Nephron (organoid): ENCODE measurements around the gene LBHD2.

Experiments used
- H3K27ac Mint-ChIP-seq, 3 experiments: 2 replicates each; pipeline ENCODE4 v1.8.0; 2020; ENCODE audit warnings: mixed read lengths in 3 of 3, mild to moderate bottlenecking in 2 of 3, moderate library complexity in 1 of 3
- H3K27me3 Mint-ChIP-seq: 2 replicates; pipeline ENCODE4 v1.8.0; 2021; ENCODE audit warnings: low read depth, mild to moderate bottlenecking, moderate library complexity, mixed read lengths
- H3K36me3 Mint-ChIP-seq: 2 replicates; pipeline ENCODE4 v1.8.0; 2020; ENCODE audit warnings: low read depth, mixed read lengths
- H3K4me1 Mint-ChIP-seq: 2 replicates; pipeline ENCODE4 v1.8.0; 2020; ENCODE audit warnings: mixed read lengths
- H3K4me3 Mint-ChIP-seq, 3 experiments: 2 replicates each; pipeline ENCODE4 v1.8.0; 2020; ENCODE audit warnings: mild to moderate bottlenecking in 3 of 3, mixed read lengths in 3 of 3, moderate library complexity in 2 of 3
- H3K9me3 Mint-ChIP-seq: 2 replicates; pipeline ENCODE4 v1.8.0; 2020; ENCODE audit warnings: mixed read lengths
- TF ChIP-seq, protein P1 (sequence below), 3 experiments: fragments of 200-600 bp; sonication (generic); IDR thresholded peaks; one replicate each; pipeline ENCODE4 v1.5.0; 2021; ENCODE audit warnings: antibody characterized with exemption in 3 of 3; ENCODE audit not compliant: unreplicated experiment in 3 of 3

The LBHD2 gene

GRCh38 chr14:103058164-103059055 lies 25.6 kb upstream of the LBHD2 start:
- TF ChIP-seq, protein P1, sequence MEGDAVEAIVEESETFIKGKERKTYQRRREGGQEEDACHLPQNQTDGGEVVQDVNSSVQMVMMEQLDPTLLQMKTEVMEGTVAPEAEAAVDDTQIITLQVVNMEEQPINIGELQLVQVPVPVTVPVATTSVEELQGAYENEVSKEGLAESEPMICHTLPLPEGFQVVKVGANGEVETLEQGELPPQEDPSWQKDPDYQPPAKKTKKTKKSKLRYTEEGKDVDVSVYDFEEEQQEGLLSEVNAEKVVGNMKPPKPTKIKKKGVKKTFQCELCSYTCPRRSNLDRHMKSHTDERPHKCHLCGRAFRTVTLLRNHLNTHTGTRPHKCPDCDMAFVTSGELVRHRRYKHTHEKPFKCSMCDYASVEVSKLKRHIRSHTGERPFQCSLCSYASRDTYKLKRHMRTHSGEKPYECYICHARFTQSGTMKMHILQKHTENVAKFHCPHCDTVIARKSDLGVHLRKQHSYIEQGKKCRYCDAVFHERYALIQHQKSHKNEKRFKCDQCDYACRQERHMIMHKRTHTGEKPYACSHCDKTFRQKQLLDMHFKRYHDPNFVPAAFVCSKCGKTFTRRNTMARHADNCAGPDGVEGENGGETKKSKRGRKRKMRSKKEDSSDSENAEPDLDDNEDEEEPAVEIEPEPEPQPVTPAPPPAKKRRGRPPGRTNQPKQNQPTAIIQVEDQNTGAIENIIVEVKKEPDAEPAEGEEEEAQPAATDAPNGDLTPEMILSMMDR (IDR thresholded peaks at IDR 0.05; ENCODE audit: unreplicated experiment in 3 of 3), result no peak
- Mint-ChIP-seq H3K4me3 (peak overlapping the region; percentile 86 to 92 (median 90)), H3K4me1 (peaks cover 43% of the 10 kb centered on the region), H3K27me3 (no peaks in the 10 kb centered on the region), H3K36me3 (no peaks in the 10 kb centered on the region), H3K9me3 (no peaks in the 10 kb centered on the region), H3K27ac (peak overlapping the region; percentile 51 to 78 (median 76))

- Mint-ChIP-seq H3K4me1 (peaks cover 38% of the 10 kb centered on the region), H3K27me3 (peaks cover under 1% of the 10 kb centered on the region), H3K4me3 (peak overlapping the region; percentile 58 to 92 (median 86)), H3K9me3 (no peaks in the 10 kb centered on the region), H3K27ac (no peak overlapping the region), H3K36me3 (no peaks in the 10 kb centered on the region)
- TF ChIP-seq, protein P1 (IDR thresholded peaks at IDR 0.05; ENCODE audit: unreplicated experiment in 3 of 3), result no peak
These were observed 24.5 kb upstream of the LBHD2 start for GRCh38 chr14:103059556-103059955.

- Mint-ChIP-seq H3K9me3 (no peaks in the 10 kb centered on the region), H3K27me3 (peaks cover 3% of the 10 kb centered on the region), H3K36me3 (no peaks in the 10 kb centered on the region), H3K27ac (no peak overlapping the region), H3K4me3 (no peak overlapping the region), H3K4me1 (peaks cover 23% of the 10 kb centered on the region)
- TF ChIP-seq, protein P1 (IDR thresholded peaks at IDR 0.05; ENCODE audit: unreplicated experiment in 3 of 3), result no peak
These were observed 22.5 kb upstream of the LBHD2 start for GRCh38 chr14:103061482-103061976.

- TF ChIP-seq, protein P1 (IDR thresholded peaks at IDR 0.05; ENCODE audit: unreplicated experiment in 3 of 3), result no peak
- peaks cover 7% of the 10 kb centered on the region for H3K27me3 Mint-ChIP-seq
- H3K36me3 Mint-ChIP-seq, result no peaks in the 10 kb centered on the region
- H3K4me3 Mint-ChIP-seq, result no peak overlapping the region
- peaks cover 16% of the 10 kb centered on the region for H3K4me1 Mint-ChIP-seq
- no peak overlapping the region for H3K27ac Mint-ChIP-seq
- no peaks in the 10 kb centered on the region for H3K9me3 Mint-ChIP-seq
These were observed 19.6 kb upstream of the LBHD2 start for GRCh38 chr14:103064436-103064835.

DNA sequence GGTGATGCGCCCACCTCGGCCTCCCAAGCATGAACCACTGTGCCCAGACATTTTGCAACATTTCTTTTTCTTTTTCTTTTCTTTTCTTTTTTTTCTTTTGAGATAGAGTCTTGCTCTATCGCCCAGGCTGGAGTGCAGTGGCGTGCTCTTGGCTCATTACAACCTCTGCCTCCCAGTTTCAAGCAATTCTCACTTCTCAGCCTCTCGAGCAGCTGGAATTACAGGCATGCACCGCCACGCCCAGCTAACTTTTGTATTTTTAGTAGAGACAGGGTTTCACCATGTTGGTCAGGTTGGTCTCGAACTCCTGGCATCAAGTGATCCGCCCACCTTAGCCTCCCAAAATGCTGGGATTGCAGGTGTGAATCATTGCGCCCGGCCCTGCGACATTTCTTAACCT lies 19.0 kb upstream of the LBHD2 start:
- no peak overlapping the region for H3K27ac Mint-ChIP-seq
- H3K4me1 Mint-ChIP-seq, result peaks cover 11% of the 10 kb centered on the region
- peaks cover 7% of the 10 kb centered on the region for H3K27me3 Mint-ChIP-seq
- no peaks in the 10 kb centered on the region for H3K9me3 Mint-ChIP-seq
- TF ChIP-seq, protein P1 (IDR thresholded peaks at IDR 0.05; ENCODE audit: unreplicated experiment in 3 of 3), result no peak
- H3K36me3 Mint-ChIP-seq, result no peaks in the 10 kb centered on the region
- H3K4me3 Mint-ChIP-seq, result no peak overlapping the region
